Mucosa of descending colon (tissue), 3 donors: ENCODE results near the gene VPS51. TPM values are rescaled to one million over a fixed set of nuclear protein-coding genes. Genes with fewer than 3 reads are reported as not detected.
"Not testable (repeated sequence)": the region's sequence is repeated elsewhere in the genome, so short reads cannot be mapped to it uniquely, and the experiment has no call there.

ENCODE experiments used
- ATAC-seq: fragments of 200-7000 bp; cut with Tn5 transposase; one replicate; pipeline ENCODE4 v1.9.1; 2020; ENCODE audit warnings: mild to moderate bottlenecking, moderate library complexity
- DNase-seq, 3 donors: peaks; one replicate each; pipeline ENCODE4 v3.0.0-alpha.2; 2020
- H3K36me3 ChIP-seq: fragments of 200-600 bp; one replicate; pipeline ENCODE4 v1.8.0; 2021; ENCODE audit warnings: low read depth, mild to moderate bottlenecking
- H3K4me1 ChIP-seq: fragments of 200-600 bp; one replicate; pipeline ENCODE4 v1.8.0; 2021; ENCODE audit warnings: low read depth, mild to moderate bottlenecking
- H3K4me3 ChIP-seq: fragments of 200-600 bp; one replicate; pipeline ENCODE4 v1.8.0; 2021; ENCODE audit warnings: mild to moderate bottlenecking
- H3K9me3 ChIP-seq: fragments of 200-600 bp; one replicate; pipeline ENCODE4 v1.8.0; 2021; ENCODE audit warnings: mild to moderate bottlenecking
- CTCF ChIP-seq: fragments of 200-600 bp; IDR thresholded peaks from one replicate; pipeline ENCODE4 v1.8.0; 2022; ENCODE audit warnings: antibody characterized with exemption, mild to moderate bottlenecking
- intact Hi-C, 2 donors: fragments of 100-400 bp; cut with DNase I in 1 of 2; cut with micrococcal nuclease in 1 of 2; formaldehyde crosslinking; loops; one replicate each; pipeline versions ENCODE4 v1.11.0 to v1.11.1; 2022; cut with DNase I, micrococcal nuclease
- total RNA-seq, 3 donors: library from RNA; stranded (reverse); fragmentation: NEBNext Ultra II Directional in 2 of 3; extraction: Animal tissue kit (Norgen Biotek cat#: 25700) in 2 of 3; gene quantifications; one replicate each; pipeline versions ENCODE4 v1.2.1 to v1.2.4, GENCODE V29; 2021 to 2023
- donor health status: DM: no; HTN: no; CAD: no; lungs with moderate emphysema.
- donor health status: DM: no; HTN: no; CAD: no.
- donor health status: DM: no; HTN: yes; CAD: no.

VPS51 gene
- total RNA-seq, 3 donors from 2014 or later: 149 to 200 (median 156) TPM

GRCh38 chr11:65141896-65142494 is 46.0 kb downstream of the VPS51 start:
- Histone ChIP-seq H3K4me1 (no peaks in the 10 kb centered on the region), H3K4me3 (no peak overlapping the region), H3K9me3 (no peaks in the 10 kb centered on the region), H3K36me3 (no peaks in the 10 kb centered on the region)
- intact Hi-C loops: no loop called here
- ATAC-seq (no peak), DNase-seq (no peak)
- no peak for TF ChIP-seq CTCF

- DNase-seq (no peak), ATAC-seq (no peak)
- peaks cover 12% of the 10 kb centered on the region for H3K4me1 ChIP-seq
- intact Hi-C loops: no loop called here
- no peaks in the 10 kb centered on the region for H3K36me3 ChIP-seq
- no peak for TF ChIP-seq CTCF
- H3K4me3 ChIP-seq: no peak overlapping the region
- no peaks in the 10 kb centered on the region for H3K9me3 ChIP-seq
Observed at GRCh38 chr11:65147352-65148075, 51.5 kb downstream of the VPS51 start.

- H3K9me3 ChIP-seq: no peaks in the 10 kb centered on the region
- H3K36me3 ChIP-seq: no peaks in the 10 kb centered on the region
- TF ChIP-seq CTCF: no peak
- H3K4me1 ChIP-seq: peaks cover 12% of the 10 kb centered on the region
- no peak for ATAC-seq
- no peak for DNase-seq
- intact Hi-C loops: no loop called here
- no peak overlapping the region for H3K4me3 ChIP-seq
Observed at GRCh38 chr11:65148657-65149056, 52.6 kb downstream of the VPS51 start.

GRCh38 chr11:65150131-65150508 is 54.1 kb downstream of the VPS51 start:
- H3K36me3 ChIP-seq, H3K9me3 ChIP-seq, DNase-seq, ATAC-seq, intact Hi-C loops, H3K4me3 ChIP-seq: not testable (repeated sequence)
- peaks cover 12% of the 10 kb centered on the region for H3K4me1 ChIP-seq

- intact Hi-C loops: no loop called here
- ATAC-seq: peak; percentile 96
- H3K4me3 ChIP-seq: no peak overlapping the region
- TF ChIP-seq CTCF: no peak
- peak; percentile 76 to 92 (median 86) for DNase-seq
- no peaks in the 10 kb centered on the region for H3K9me3 ChIP-seq
- no peaks in the 10 kb centered on the region for H3K36me3 ChIP-seq
- peaks cover 12% of the 10 kb centered on the region for H3K4me1 ChIP-seq
Observed at GRCh38 chr11:65150509-65151299, 54.7 kb downstream of the VPS51 start.
